Neural progenitor cell (in vitro differentiated cells): ENCODE results near the gene HIVEP2.

Source experiments
- CTCF ChIP-seq: fragments of 200-600 bp; sonication (generic); IDR thresholded peaks from 2 replicates; pipeline ENCODE4 v1.5.1; 2017; ENCODE audit warnings: antibody characterized with exemption, mild to moderate bottlenecking
- EZH2phosphoT487 ChIP-seq: fragments of 200-600 bp; sonication (generic); IDR thresholded peaks from 2 replicates; pipeline ENCODE4 v1.6.1; 2017; ENCODE audit warnings: antibody characterized with exemption

GRCh38 chr6:142822383-142822782, 122.6 kb downstream of the HIVEP2 start:
- TF ChIP-seq CTCF (no peak), EZH2phosphoT487 (no peak)
